Keratinocyte (primary cell): ENCODE data around the gene COX6B1. TPM values are rescaled to one million over a fixed set of nuclear protein-coding genes. Genes with fewer than 3 reads are reported as not detected.

ENCODE experiments used
- DNase-seq: peaks from one replicate; pipeline ENCODE4 v3.0.0-alpha.2; 2011; ENCODE audit warnings: low read depth, missing footprints, low spot score
- FAIRE-seq: peaks from 2 replicates; lab custom pipeline; 2011; peaks lifted over from hg19 to GRCh38; lab: Jason Lieb, UNC
- H2AFZ ChIP-seq: 2 replicates; pipeline ENCODE4 v1.6.0; 2012; ENCODE audit warnings: low read length, control low read depth, inconsistent platforms; ENCODE audit not compliant: control insufficient read depth
- H3K27ac ChIP-seq: 2 replicates; pipeline ENCODE4 v1.5.1; 2011; ENCODE audit warnings: low read length; ENCODE audit not compliant: control insufficient read depth, insufficient read depth
- H3K27me3 ChIP-seq: 3 replicates; pipeline ENCODE4 v1.6.0; 2011; ENCODE audit warnings: low read length; ENCODE audit not compliant: control insufficient read depth, insufficient read depth; ENCODE audit errors: extremely low read depth
- H3K36me3 ChIP-seq, 2 experiments: 2 replicates in 1 of 2; 3 replicates in 1 of 2; pipeline ENCODE4 v1.5.1; 2011; ENCODE audit warnings: low read length in 2 of 2, mild to moderate bottlenecking in 1 of 2; ENCODE audit not compliant: control insufficient read depth in 2 of 2, insufficient read depth in 2 of 2; ENCODE audit errors: extremely low read depth in 1 of 2
- H3K4me1 ChIP-seq: 3 replicates; pipeline ENCODE4 v1.5.1; 2011; ENCODE audit warnings: low read length; ENCODE audit not compliant: control insufficient read depth, insufficient read depth; ENCODE audit errors: extremely low read depth
- H3K4me2 ChIP-seq: 3 replicates; pipeline ENCODE4 v1.6.0; 2011; ENCODE audit warnings: low read depth, low read length; ENCODE audit not compliant: control insufficient read depth, insufficient read depth; ENCODE audit errors: extremely low read depth
- H3K4me3 ChIP-seq, 3 experiments: fragments of 200-600 bp in 1 of 3; sonication (generic) in 1 of 3; 2 replicates in 2 of 3; 3 replicates in 1 of 3; pipeline ENCODE4 v1.5.1; 2011 to 2016; ENCODE audit warnings: low read length in 3 of 3, mild to moderate bottlenecking in 3 of 3, control low read depth in 2 of 3, inconsistent platforms in 1 of 3, low read depth in 1 of 3, mixed read lengths in 1 of 3, mixed run types in 1 of 3, moderate library complexity in 1 of 3; ENCODE audit not compliant: control insufficient read depth in 2 of 3, insufficient read depth in 2 of 3; ENCODE audit errors: extremely low read depth in 1 of 3
- H3K79me2 ChIP-seq: 2 replicates; pipeline ENCODE4 v1.6.0; 2012; ENCODE audit warnings: low read length; ENCODE audit not compliant: control insufficient read depth, insufficient read depth
- H3K9ac ChIP-seq: 3 replicates; pipeline ENCODE4 v1.6.0; 2011; ENCODE audit warnings: low read length; ENCODE audit not compliant: control insufficient read depth, insufficient read depth; ENCODE audit errors: extremely low read depth
- H3K9me1 ChIP-seq: 3 replicates; pipeline ENCODE4 v1.6.0; 2011; ENCODE audit warnings: low read length; ENCODE audit not compliant: control insufficient read depth, insufficient read depth; ENCODE audit errors: extremely low read depth
- H3K9me3 ChIP-seq: 2 replicates; pipeline ENCODE4 v1.5.1; 2012; ENCODE audit warnings: low read depth, low read length; ENCODE audit not compliant: control insufficient read depth
- H4K20me1 ChIP-seq: 3 replicates; pipeline ENCODE4 v1.6.0; 2011; ENCODE audit warnings: low read length; ENCODE audit not compliant: control insufficient read depth, insufficient read depth; ENCODE audit errors: extremely low read depth
- CTCF ChIP-seq, 3 experiments: IDR thresholded peaks in 1 of 3; conservative IDR thresholded peaks in 1 of 3; optimal IDR thresholded peaks in 1 of 3; 2 replicates in 2 of 3; 3 replicates in 1 of 3; pipeline versions ENCODE3 to v1.5.1; 2011; ENCODE audit warnings: low read length in 3 of 3, mild to moderate bottlenecking in 3 of 3, moderate library complexity in 2 of 3, control low read depth in 1 of 3, inconsistent platforms in 1 of 3; ENCODE audit not compliant: insufficient read depth in 2 of 3; ENCODE audit errors: extremely low read depth in 1 of 3
- EZH2 ChIP-seq: IDR thresholded peaks from one replicate; pipeline ENCODE4 v1.6.1; 2012; ENCODE audit warnings: inconsistent platforms, mild to moderate bottlenecking, low read length, moderate library complexity
- dilution Hi-C: fragments of 300-500 bp; cut with MboI; formaldehyde crosslinking; loops from one replicate; pipeline ENCODE4 v1.7.0; 2020; ENCODE audit warnings: low sequenced_read_pairs; ENCODE audit not compliant: extremely low pct_ligation_motif_present
- polyA plus RNA-seq, 5 experiments: library from polyadenylated mRNA; depleted of rRNA in 3 of 5; stranded (reverse) in 3 of 5; stranded (forward) in 1 of 5; unstranded in 1 of 5; fragments of >200 nt; gene quantifications; 1 replicate in 1 of 5; 2 replicates in 3 of 5; 3 replicates in 1 of 5; pipeline versions ENCODE4 v1.2.1 to v1.2.3, GENCODE V29; 2011 to 2012; ENCODE audit warnings: missing spikeins in 2 of 5, low read depth in 1 of 5, low replicate concordance in 1 of 5

COX6B1 gene
- polyA plus RNA-seq, 1 donor (not counting 4 experiments of a cell fraction or from before 2014, with no cell fraction given) = 509 TPM

DNA sequence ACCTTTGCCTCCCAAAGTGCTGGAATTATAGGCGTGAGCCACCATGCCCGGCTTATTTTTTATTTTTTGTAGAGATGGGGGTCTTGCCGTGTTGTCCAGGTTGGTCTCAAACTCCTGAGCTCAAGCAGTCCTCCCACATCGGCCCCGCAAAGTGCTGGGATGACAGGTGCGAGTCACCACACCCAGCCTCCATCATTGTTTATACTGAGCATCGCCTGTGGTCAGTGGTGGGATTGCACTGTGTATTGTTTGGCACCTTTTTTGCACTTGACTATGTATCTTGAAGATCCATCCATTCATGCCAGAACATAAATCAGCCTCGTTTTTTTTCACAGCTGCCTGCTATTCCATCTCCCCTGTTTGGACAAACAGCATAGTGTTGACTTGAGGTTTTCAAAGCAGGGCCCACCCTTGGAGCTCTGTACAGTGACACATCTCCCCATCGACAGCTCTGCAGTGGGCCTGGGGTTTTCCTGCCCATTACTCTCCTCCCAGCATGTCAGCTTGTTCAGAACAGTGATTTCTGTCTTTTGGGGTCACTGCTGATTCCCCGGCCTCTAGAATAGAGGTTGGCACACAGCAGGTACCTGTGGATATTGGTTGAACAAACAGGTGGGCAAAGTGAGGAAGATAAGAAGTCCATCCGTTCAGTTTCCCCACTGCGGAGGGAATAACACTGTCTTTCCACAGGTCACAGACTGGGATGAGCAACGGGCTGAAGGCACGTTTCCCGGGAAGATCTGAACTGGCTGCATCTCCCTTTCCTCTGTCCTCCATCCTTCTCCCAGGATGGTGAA is 10.0 kb downstream of the COX6B1 start:
- H3K4me1 ChIP-seq = no peaks in the 10 kb centered on the region
- H3K36me3 ChIP-seq = peaks cover 21 to 22% of the 10 kb centered on the region in 2 experiments
- H3K27me3 ChIP-seq = no peaks in the 10 kb centered on the region
- H3K9me1 ChIP-seq = no peaks in the 10 kb centered on the region
- H3K79me2 ChIP-seq = peaks cover 3% of the 10 kb centered on the region
- no peak overlapping the region for H3K27ac ChIP-seq
- no peak overlapping the region for H3K4me2 ChIP-seq
- H3K9me3 ChIP-seq = no peaks in the 10 kb centered on the region
- dilution Hi-C loops = no loop called here
- H2AFZ ChIP-seq = no peak overlapping the region
- no peak overlapping the region for H3K4me3 ChIP-seq
- no peak for TF ChIP-seq EZH2
- peak in 1 of 3 experiments; percentile 23 for TF ChIP-seq CTCF (optimal IDR thresholded peaks at IDR 0.05 in 1 of 3, IDR thresholded peaks at IDR 0.05 in 1 of 3, conservative IDR thresholded peaks at IDR 0.05 in 1 of 3; ENCODE audit: extremely low read depth in 1 of 3, insufficient read depth in 2 of 3, low read length in 3 of 3)
- H4K20me1 ChIP-seq = no peaks in the 10 kb centered on the region
- FAIRE-seq (no peak), DNase-seq (no peak)
- H3K9ac ChIP-seq = no peak overlapping the region

DNA sequence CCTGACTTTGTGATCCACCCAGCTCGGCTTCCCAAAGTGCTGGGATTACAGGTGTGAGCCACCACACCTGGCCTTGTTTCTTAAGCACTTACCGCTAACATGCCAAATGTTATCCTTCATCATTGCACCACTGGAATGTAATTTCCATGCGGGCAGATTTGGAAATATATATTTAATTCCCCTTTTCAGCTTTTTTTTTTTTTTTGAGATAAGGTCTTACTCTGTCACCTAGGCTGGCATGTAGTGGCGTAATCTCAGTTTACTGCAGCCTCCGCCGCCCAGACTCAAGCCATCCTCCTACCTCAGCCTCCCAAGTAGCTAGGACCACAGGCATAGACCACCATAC is 13.8 kb downstream of the COX6B1 start:
- Histone ChIP-seq H3K4me2 (no peak overlapping the region), H3K27ac (no peak overlapping the region), H3K36me3 (peaks cover 10 to 20% of the 10 kb centered on the region in 2 experiments), H3K9me1 (no peaks in the 10 kb centered on the region), H3K4me1 (no peaks in the 10 kb centered on the region), H2AFZ (no peak overlapping the region), H4K20me1 (no peaks in the 10 kb centered on the region), H3K27me3 (no peaks in the 10 kb centered on the region), H3K9ac (no peak overlapping the region), H3K79me2 (no peaks in the 10 kb centered on the region), H3K4me3 (no peak overlapping the region), H3K9me3 (no peaks in the 10 kb centered on the region)
- TF ChIP-seq EZH2 (no peak), CTCF (optimal IDR thresholded peaks at IDR 0.05 in 1 of 3, IDR thresholded peaks at IDR 0.05 in 1 of 3, conservative IDR thresholded peaks at IDR 0.05 in 1 of 3; ENCODE audit: extremely low read depth in 1 of 3, insufficient read depth in 2 of 3, low read length in 3 of 3) (no peak)
- FAIRE-seq (no peak), DNase-seq (no peak)
- dilution Hi-C loops = no loop called here
